HG02970 (cell line): Measurements from ENCODE around the gene HIC1.

Source experiments
- ATAC-seq: cut with Tn5 transposase; IDR thresholded peaks from one replicate; pipeline ENCODE4 v1.9.1; 2021; ENCODE audit warnings: mild to moderate bottlenecking, moderate library complexity, moderate number of reproducible peaks; ENCODE audit not compliant: unreplicated experiment, low FRiP score

Gene HIC1

DNA sequence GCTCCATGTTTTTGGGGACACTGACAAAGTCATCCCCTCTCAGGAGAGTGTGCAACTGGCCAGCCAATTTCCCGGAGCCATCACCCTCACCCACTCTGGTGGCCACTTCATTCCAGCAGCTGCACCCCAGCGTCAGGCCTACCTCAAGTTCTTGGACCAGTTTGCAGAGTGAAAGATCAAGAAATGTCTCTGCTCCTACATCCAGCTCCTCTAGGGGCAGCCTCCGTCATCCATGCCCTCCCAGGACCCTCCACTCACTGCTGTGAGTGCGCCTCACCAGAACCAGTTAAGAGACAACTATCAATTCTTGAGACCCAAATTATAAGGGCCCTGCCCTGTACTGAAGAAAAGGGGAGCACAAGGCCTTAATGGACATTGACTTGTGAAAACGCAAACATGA lies 12.0 kb upstream of the HIC1 start:
- no peak for ATAC-seq

- ATAC-seq, result no peak
Observed at GRCh38 chr17:2043785-2044184, 11.1 kb upstream of the HIC1 start.

DNA sequence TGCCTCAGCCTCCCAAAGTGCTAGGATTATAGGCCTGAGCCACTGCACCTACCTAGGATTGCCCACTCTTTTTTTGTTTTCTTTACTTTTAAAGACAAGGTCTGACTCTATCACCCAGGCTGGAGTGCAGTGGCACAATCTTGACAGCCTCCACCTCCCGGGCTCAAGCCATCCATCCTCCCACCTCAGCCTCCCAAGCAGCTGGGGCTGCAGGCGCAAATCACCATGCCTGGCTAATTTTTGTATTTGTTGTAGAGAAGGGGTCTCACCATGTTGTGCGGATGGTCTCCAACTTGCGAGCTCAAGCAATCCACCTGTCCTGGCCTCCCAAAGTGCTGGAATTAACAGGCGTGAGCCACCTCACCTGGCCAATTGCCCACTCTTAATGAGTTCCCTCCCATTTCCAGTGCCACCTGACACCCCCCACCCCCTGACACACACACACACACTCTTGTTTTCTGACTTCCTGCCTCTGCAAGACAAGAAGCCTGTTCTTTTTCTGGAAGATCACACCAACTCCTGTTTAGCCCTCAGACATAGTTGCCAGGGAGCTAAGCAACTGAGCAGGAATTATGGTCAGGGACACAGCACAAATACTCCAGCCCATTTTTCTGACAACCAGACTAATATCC lies 10.5 kb upstream of the HIC1 start:
- ATAC-seq, result no peak

DNA sequence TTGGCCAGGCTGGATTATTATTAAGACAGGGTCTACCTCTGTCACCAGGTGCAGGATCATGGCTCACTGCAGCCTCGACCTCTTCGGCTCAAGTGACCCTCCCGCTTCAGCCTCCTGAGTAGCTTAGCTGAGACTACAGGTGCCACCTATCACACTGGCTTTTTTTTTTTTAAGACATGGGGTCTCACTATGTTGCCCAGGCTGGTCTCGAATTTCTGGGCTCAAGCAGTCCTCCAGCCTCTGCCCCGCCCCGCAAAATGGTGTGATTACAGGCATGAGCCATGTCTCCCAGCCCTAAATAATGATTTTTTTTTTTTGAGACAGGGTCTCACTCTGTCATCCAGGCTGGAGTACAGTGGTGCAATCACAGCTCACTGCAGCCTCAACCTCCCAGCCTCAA lies 7.3 kb upstream of the HIC1 start:
- ATAC-seq, result no peak

DNA sequence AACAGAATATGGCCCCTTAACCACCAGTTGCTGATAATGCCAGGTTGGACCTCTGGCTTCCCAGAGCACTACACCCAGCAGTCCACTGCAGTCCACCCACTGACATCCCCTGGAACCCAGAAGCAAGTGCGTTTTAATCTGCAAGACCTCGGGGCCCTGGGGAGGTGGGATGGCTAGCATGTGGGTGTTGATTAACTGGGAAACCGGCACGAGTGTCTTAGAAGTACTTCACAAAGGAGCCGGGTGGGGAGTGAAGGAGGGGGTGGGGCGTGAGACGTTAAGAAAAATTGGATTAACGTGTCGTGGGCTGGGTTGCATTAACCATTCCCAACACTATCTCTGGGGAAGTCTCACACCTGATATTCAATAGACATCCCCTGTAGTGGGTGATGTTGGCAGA lies 6.1 kb upstream of the HIC1 start:
- no peak for ATAC-seq

- peak; percentile 42 for ATAC-seq
Observed at GRCh38 chr17:2049333-2050299, 5.3 kb upstream of the HIC1 start.

GRCh38 chr17:2050300-2051060 lies 4.4 kb upstream of the HIC1 start:
- ATAC-seq, result peak; percentile 16

DNA sequence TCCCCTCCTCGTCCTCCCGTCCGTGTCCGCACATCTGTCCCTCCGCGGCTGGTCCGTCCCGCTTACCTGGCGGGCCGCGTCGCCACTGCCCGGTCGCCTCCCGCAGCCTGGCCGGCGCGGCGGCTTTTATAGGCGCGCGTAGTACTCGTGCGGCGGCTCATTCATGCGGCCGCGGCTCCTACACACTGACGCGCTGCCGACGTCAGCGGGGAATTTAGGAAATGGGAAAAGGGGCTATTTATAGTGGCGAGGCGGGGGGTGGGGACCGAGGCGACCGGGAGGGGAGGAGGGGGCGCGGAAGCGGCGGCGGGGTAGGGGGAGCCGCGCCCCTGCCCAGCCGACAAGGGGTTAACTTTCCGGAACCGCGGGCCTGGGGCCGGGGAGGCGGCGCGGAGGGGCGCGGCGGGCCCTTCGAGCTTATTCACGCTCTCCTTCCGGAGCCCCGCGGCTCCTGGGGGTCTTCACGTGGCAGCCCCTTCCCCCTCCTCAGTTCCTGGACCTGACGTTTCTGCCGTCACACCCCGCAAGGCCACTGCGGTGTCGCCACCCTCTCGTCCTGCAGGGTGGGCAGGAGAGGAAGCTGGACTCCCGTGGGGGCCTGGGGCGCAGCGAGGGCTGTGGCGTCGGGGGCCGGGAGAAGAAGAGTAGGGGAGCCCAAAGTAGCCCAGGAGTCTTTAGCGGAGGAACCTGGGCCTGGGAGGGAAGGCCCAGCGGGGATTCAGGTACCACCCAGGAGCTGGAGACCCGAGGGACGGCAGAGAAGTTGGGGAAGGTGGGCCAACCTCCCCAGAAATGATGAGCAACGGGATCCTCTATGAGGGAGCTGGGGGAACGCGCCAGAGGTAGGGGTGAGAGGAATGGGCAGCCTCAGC lies 3.6 kb upstream of the HIC1 start:
- no peak for ATAC-seq

GRCh38 chr17:2051933-2052559 lies 2.9 kb upstream of the HIC1 start:
- no peak for ATAC-seq

GRCh38 chr17:2053380-2054261 lies 1.3 kb upstream of the HIC1 start:
- no peak for ATAC-seq

DNA sequence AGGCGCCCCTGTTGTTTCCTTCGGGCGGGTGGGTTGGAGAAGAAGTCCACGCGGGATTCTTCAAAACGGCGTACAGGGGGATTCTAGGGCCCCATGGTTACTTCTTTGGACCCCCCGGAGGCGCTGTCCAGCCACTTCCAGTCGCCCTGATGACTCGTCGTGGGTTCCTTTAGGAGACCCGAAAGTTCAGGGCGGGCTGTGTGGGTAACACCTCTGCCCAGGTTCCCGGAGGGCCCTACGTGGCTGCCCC lies 716 bp upstream of the HIC1 start:
- ATAC-seq, result no peak

DNA sequence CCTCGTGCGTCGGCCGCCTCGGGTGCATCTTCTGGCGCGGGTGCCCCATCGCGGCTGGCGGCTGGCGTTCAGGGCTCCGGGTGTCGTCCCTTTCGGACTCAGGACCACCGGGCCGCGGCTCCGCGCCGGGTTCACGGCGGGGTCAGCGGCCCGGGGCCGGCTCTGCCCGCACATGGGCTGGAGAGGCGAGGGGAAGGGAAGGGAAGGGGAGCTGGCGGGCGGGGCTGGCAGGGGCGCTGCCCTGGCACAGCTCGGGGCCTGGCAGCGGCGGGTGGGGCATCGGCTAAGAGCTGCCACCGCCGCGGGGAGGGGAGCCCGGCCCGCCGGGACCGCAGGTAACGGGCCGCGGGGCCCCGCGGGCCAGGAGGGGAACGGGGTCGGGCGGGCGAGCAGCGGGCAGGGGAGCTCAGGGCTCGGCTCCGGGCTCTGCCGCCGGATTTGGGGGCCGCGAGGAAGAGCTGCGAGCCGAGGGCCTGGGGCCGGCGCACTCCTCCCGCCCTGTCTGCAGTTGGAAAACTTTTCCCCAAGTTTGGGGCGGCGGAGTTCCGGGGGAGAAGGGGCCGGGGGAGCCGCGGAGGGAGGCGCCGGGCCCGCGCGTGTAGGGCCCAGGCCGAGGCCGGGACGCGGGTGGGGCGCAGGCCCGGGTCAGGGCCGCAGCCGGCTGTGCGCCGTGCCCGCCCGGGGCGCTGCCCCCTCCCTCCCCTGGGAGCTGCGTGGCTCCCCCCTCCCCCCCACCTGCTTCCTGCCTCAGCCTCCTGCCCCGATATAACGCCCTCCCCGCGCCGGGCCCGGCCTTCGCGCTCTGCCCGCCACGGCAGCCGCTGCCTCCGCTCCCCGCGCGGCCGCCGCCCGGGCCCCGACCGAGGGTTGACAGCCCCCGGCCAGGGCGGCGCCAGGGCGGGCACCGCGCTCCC lies 646 bp downstream of the HIC1 start:
- ATAC-seq, result no peak

DNA sequence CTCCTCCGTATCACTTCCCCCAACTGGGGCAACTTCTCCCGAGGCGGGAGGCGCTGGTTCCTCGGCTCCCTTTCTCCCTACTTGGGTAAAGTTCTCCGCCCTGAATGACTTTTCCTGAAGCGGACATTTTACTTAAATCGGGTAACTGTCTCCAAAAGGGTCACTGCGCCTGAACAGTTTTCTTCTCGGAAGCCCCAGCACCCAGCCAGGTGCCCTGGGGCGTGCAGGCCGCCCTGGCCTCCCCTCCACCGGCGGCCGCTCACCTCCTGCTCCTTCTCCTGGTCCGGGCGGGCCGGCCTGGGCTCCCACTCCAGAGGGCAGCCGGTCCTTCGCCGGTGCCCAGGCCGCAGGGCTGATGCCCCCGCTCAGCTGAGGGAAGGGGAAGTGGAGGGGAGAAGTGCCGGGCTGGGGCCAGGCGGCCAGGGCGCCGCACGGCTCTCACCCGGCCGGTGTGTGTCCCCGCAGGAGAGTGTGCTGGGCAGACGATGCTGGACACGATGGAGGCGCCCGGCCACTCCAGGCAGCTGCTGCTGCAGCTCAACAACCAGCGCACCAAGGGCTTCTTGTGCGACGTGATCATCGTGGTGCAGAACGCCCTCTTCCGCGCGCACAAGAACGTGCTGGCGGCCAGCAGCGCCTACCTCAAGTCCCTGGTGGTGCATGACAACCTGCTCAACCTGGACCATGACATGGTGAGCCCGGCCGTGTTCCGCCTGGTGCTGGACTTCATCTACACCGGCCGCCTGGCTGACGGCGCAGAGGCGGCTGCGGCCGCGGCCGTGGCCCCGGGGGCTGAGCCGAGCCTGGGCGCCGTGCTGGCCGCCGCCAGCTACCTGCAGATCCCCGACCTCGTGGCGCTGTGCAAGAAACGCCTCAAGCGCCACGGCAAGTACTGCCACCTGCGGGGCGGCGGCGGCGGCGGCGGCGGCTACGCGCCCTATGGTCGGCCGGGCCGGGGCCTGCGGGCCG lies 1.6 kb downstream of the HIC1 start:
- ATAC-seq, result no peak

GRCh38 chr17:2057175-2057759 lies 2.4 kb downstream of the HIC1 start:
- no peak for ATAC-seq

- no peak for ATAC-seq
Observed at GRCh38 chr17:2057760-2058585, 3.1 kb downstream of the HIC1 start.
